Sigmoid colon (tissue), 7 donors: ENCODE results near the gene KIF17. TPM values are rescaled to one million over a fixed set of nuclear protein-coding genes. Genes with fewer than 3 reads are reported as not detected.
"Not testable (repeated sequence)": the region's sequence is repeated elsewhere in the genome, so short reads cannot be mapped to it uniquely, and the experiment has no call there.

Source experiments
- DNase-seq: peaks from one replicate; pipeline ENCODE4 v3.0.0-alpha.2; 2019
- H3K27ac ChIP-seq, 4 donors: fragments of 200-600 bp; sonication (generic); one replicate each; pipeline ENCODE4 v1.5.1; 2016 to 2019; ENCODE audit warnings: mild to moderate bottlenecking in 1 of 4
- H3K27me3 ChIP-seq, 3 donors: fragments of 200-600 bp; sonication (generic); one replicate each; pipeline ENCODE4 v1.5.1; 2019; ENCODE audit warnings: mild to moderate bottlenecking in 1 of 3
- H3K36me3 ChIP-seq, 4 donors: fragments of 200-600 bp; sonication (generic); one replicate each; pipeline ENCODE4 v1.5.1; 2016 to 2019
- H3K4me1 ChIP-seq, 4 donors: fragments of 200-600 bp; sonication (generic); one replicate each; pipeline ENCODE4 v1.5.1; 2017 to 2019
- H3K4me3 ChIP-seq, 4 donors: fragments of 200-600 bp; sonication (generic); one replicate each; pipeline ENCODE4 v1.5.1; 2017 to 2019; ENCODE audit warnings: mild to moderate bottlenecking in 2 of 4, moderate library complexity in 1 of 4
- H3K9me3 ChIP-seq, 4 donors: fragments of 200-600 bp in 3 of 4; sonication (generic) in 3 of 4; one replicate each; pipeline versions ENCODE4 v1.5.1 to v1.6.1; 2013 to 2019
- CTCF ChIP-seq, 4 experiments: fragments of 450-650 bp in 3 of 4; fragments of 200-600 bp in 1 of 4; IDR thresholded peaks; one replicate each; pipeline ENCODE4 v1.5.1; 2016 to 2019; ENCODE audit warnings: antibody characterized with exemption in 4 of 4, mild to moderate bottlenecking in 3 of 4, moderate library complexity in 2 of 4
- EP300 ChIP-seq, 4 donors: sonication (generic); formaldehyde crosslinking; IDR thresholded peaks; one replicate each; pipeline ENCODE4 v1.6.1; 2017; ENCODE audit warnings: antibody characterized with exemption in 4 of 4
- POLR2A ChIP-seq, 2 donors: fragments of 450-650 bp; IDR thresholded peaks; one replicate each; pipeline ENCODE4 v1.6.1; 2016; ENCODE audit warnings: antibody characterized with exemption in 2 of 2, mild to moderate bottlenecking in 2 of 2, moderate library complexity in 2 of 2
- POLR2AphosphoS5 ChIP-seq, 4 donors: sonication (generic); formaldehyde crosslinking; IDR thresholded peaks; one replicate each; pipeline ENCODE4 v1.6.1; 2017; ENCODE audit warnings: antibody characterized with exemption in 4 of 4
- WGBS, 2 donors: extraction: QIAGEN DNeasy Blood & Tissue Kit; methylation state at CpG; one replicate each; pipeline ENCODE4 v1.1.7; 2013; 5-methylcytosine and 5-hydroxymethylcytosine counted together
- intact Hi-C: fragments of 100-400 bp; cut with DNase I; formaldehyde crosslinking; loops from one replicate; pipeline ENCODE4 v1.15.1; 2023
- polyA plus RNA-seq, 3 donors: library from polyadenylated mRNA; stranded (reverse); fragments of 200-250 nt; gene quantifications; one replicate each; pipeline ENCODE4 v1.2.3, GENCODE V29; 2013
- total RNA-seq, 4 donors: library from RNA; depleted of rRNA; stranded (reverse); fragments of >200 nt; gene quantifications; one replicate each; pipeline ENCODE4 v1.1.0, GENCODE V29; 2016
- donor health status: healthy with polysubstance abuse.
- donor health status: Bipolar disorder and iron deficiency.
- donor health status: healthy.

The KIF17 gene
- total and polyA plus RNA-seq, 7 donors = 0.54 to 2.4 (median 1.4) TPM

- TF ChIP-seq CTCF (IDR thresholded peaks at IDR 0.05) = no peak
- TF ChIP-seq POLR2AphosphoS5 (IDR thresholded peaks at IDR 0.05) = no peak
- TF ChIP-seq EP300 (IDR thresholded peaks at IDR 0.05) = no peak
- no peak for TF ChIP-seq POLR2A (IDR thresholded peaks at IDR 0.05)
- Histone ChIP-seq H3K27me3 (no peaks in the 10 kb centered on the region), H3K27ac (no peak overlapping the region), H3K9me3 (no peaks in the 10 kb centered on the region), H3K4me1 (no peaks in the 10 kb centered on the region), H3K4me3 (no peak overlapping the region), H3K36me3 (no peaks in the 10 kb centered on the region)
- DNase-seq = no peak
- intact Hi-C loops = no loop called here
- WGBS, 2 donors = 64 to 85% methylated on average over 5 of the region's 5 CpGs
Observed at GRCh38 chr1:20680269-20680668, 37.5 kb downstream of the KIF17 start.

DNA sequence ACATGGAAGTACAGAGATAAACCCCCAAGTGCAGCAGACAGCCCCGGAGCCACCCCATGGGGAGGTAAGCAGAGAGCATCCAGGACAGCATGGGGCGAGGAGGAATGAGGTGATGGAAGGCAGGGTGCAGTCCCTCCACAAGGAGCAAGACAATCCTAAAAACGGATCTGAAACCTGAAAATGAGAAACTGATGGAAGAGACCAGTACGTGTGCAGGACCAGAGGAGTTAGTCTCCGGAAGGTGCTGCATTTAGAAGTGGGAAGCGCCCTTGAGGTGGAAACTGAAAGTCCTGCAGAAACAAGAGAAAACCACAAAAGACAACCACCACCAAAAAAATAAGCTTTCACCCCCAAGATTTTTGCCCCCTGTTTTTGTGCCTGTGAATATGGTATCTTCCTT is 39.2 kb downstream of the KIF17 start:
- H3K4me1 ChIP-seq = no peaks in the 10 kb centered on the region
- no peak for DNase-seq
- TF ChIP-seq EP300 (IDR thresholded peaks at IDR 0.05) (no peak), POLR2AphosphoS5 (IDR thresholded peaks at IDR 0.05) (no peak), POLR2A (IDR thresholded peaks at IDR 0.05) (no peak), CTCF (IDR thresholded peaks at IDR 0.05) (no peak)
- intact Hi-C loops = no loop called here
- no peaks in the 10 kb centered on the region for H3K9me3 ChIP-seq
- H3K27ac ChIP-seq = no peak overlapping the region
- no peaks in the 10 kb centered on the region for H3K36me3 ChIP-seq
- 56 to 82% methylated on average over 6 of the region's 6 CpGs for WGBS, 2 donors
- no peaks in the 10 kb centered on the region for H3K27me3 ChIP-seq
- H3K4me3 ChIP-seq = no peak overlapping the region

- 85 to 90% methylated on average over 11 of the region's 11 CpGs for WGBS, 2 donors
- H3K27ac ChIP-seq, H3K4me1 ChIP-seq, H3K36me3 ChIP-seq, intact Hi-C loops, H3K9me3 ChIP-seq, H3K27me3 ChIP-seq, H3K4me3 ChIP-seq, DNase-seq: not testable (repeated sequence)
Observed at GRCh38 chr1:20673626-20674025, 44.2 kb downstream of the KIF17 start.

GRCh38 chr1:20672265-20672632 is 45.6 kb downstream of the KIF17 start:
- Histone ChIP-seq H3K27me3 (no peaks in the 10 kb centered on the region), H3K36me3 (no peaks in the 10 kb centered on the region), H3K4me3 (no peak overlapping the region), H3K27ac (no peak overlapping the region), H3K4me1 (no peaks in the 10 kb centered on the region), H3K9me3 (no peaks in the 10 kb centered on the region)
- intact Hi-C loops = no loop called here
- WGBS, 2 donors = 87 to 88% methylated on average over 4 of the region's 4 CpGs
- TF ChIP-seq CTCF (IDR thresholded peaks at IDR 0.05) (no peak), POLR2A (IDR thresholded peaks at IDR 0.05) (no peak), EP300 (IDR thresholded peaks at IDR 0.05) (no peak), POLR2AphosphoS5 (IDR thresholded peaks at IDR 0.05) (no peak)
- DNase-seq = no peak

DNA sequence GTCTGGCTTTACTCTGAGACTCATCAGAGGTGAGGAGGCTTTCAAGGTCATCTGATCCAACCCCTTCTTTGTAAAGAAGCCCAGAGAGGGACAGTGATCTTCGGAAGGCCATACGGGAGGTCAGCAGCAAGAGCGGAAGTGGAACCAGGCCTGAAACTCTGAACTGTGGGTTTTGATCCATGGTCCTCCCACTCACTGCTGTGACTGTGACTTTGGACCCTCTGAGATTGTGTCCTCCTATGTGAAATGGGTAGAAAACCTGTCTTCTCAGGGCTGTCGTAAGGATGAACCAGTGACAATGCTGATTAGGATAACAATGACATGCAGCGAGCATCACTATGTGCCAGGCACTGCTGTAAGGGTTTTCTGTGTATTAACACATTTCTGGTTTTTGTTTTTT is 46.9 kb downstream of the KIF17 start:
- Histone ChIP-seq H3K4me3 (no peak overlapping the region), H3K27me3 (no peaks in the 10 kb centered on the region), H3K36me3 (no peaks in the 10 kb centered on the region), H3K27ac (no peak overlapping the region), H3K4me1 (no peaks in the 10 kb centered on the region), H3K9me3 (no peaks in the 10 kb centered on the region)
- 92 to 94% methylated on average over 5 of the region's 5 CpGs for WGBS, 2 donors
- TF ChIP-seq POLR2A (IDR thresholded peaks at IDR 0.05) (no peak), EP300 (IDR thresholded peaks at IDR 0.05) (no peak), CTCF (IDR thresholded peaks at IDR 0.05) (no peak), POLR2AphosphoS5 (IDR thresholded peaks at IDR 0.05) (no peak)
- intact Hi-C loops = no loop called here
- DNase-seq = no peak
